Naive thymus-derived CD4-positive, alpha-beta T cell (primary cell): Measurements from ENCODE around the gene MRPL34. TPM values are rescaled to one million over a fixed set of nuclear protein-coding genes. Genes with fewer than 3 reads are reported as not detected.

Experiments
- ATAC-seq: fragments of 150-1000 bp; cut with Tn5 transposase; 2 replicates; pipeline ENCODE4 v1.10.0; 2021; ENCODE audit warnings: mild to moderate bottlenecking, moderate library complexity
- CTCF ChIA-PET: fragments of 350-600 bp; sonication (Branson Sonifier 250); formaldehyde crosslinking; loops from one replicate; lab custom pipeline; 2021; ENCODE audit warnings: antibody characterized with exemption; lab: Charles Lee
- POLR2A ChIA-PET: fragments of 350-600 bp; sonication (Branson Sonifier 250); formaldehyde crosslinking; loops from one replicate; lab custom pipeline; 2021; ENCODE audit warnings: antibody characterized with exemption, inconsistent platforms; lab: Charles Lee
- DNase-seq, 9 donors: peaks; one replicate each; pipeline versions ENCODE4 v3.0.0 to v3.0.0-alpha.2; 2020 to 2022; ENCODE audit warnings: mixed read lengths in 1 of 9
- H3K27ac ChIP-seq: one replicate; pipeline ENCODE4 v1.7.0; 2013; ENCODE audit warnings: mild to moderate bottlenecking, low read depth, low read length, moderate library complexity
- H3K27me3 ChIP-seq, 2 donors: one replicate each; pipeline ENCODE4 v1.7.0; 2013; ENCODE audit warnings: low read length in 2 of 2, mild to moderate bottlenecking in 2 of 2, moderate library complexity in 2 of 2; ENCODE audit not compliant: control insufficient read depth in 2 of 2, insufficient read depth in 2 of 2
- H3K36me3 ChIP-seq, 3 experiments: 1 replicate in 2 of 3; 2 replicates in 1 of 3; pipeline ENCODE4 v1.7.0; 2013; ENCODE audit warnings: low read length in 3 of 3, mild to moderate bottlenecking in 3 of 3, moderate library complexity in 1 of 3; ENCODE audit not compliant: insufficient read depth in 3 of 3, control insufficient read depth in 2 of 3
- H3K4me1 ChIP-seq, 2 donors: one replicate each; pipeline ENCODE4 v1.7.0; 2013; ENCODE audit warnings: low read length in 2 of 2, mild to moderate bottlenecking in 2 of 2, moderate library complexity in 1 of 2; ENCODE audit not compliant: control insufficient read depth in 2 of 2, insufficient read depth in 2 of 2
- H3K4me3 ChIP-seq: 2 replicates; pipeline ENCODE4 v1.7.0; 2013; ENCODE audit warnings: mild to moderate bottlenecking, low read length
- H3K9me3 ChIP-seq, 3 experiments: 1 replicate in 2 of 3; 2 replicates in 1 of 3; pipeline ENCODE4 v1.7.0; 2013; ENCODE audit warnings: low read length in 3 of 3; ENCODE audit not compliant: control insufficient read depth in 2 of 3
- H3K27ac Mint-ChIP-seq, 9 donors: one replicate each; pipeline ENCODE4 v1.8.0; 2020 to 2022; ENCODE audit warnings: mixed read lengths in 9 of 9, mild to moderate bottlenecking in 8 of 9, moderate library complexity in 5 of 9, inconsistent platforms in 2 of 9
- H3K27me3 Mint-ChIP-seq, 5 donors: one replicate each; pipeline ENCODE4 v1.8.0; 2021 to 2022; ENCODE audit warnings: mixed read lengths in 5 of 5, mild to moderate bottlenecking in 1 of 5
- H3K36me3 Mint-ChIP-seq, 5 donors: one replicate each; pipeline ENCODE4 v1.8.0; 2020 to 2022; ENCODE audit warnings: mixed read lengths in 5 of 5, mild to moderate bottlenecking in 3 of 5, inconsistent platforms in 1 of 5
- H3K4me1 Mint-ChIP-seq, 7 donors: one replicate each; pipeline ENCODE4 v1.8.0; 2020 to 2022; ENCODE audit warnings: mixed read lengths in 7 of 7, mild to moderate bottlenecking in 3 of 7, inconsistent platforms in 1 of 7
- H3K4me3 Mint-ChIP-seq, 10 donors: one replicate each; pipeline ENCODE4 v1.8.0; 2020 to 2022; ENCODE audit warnings: mild to moderate bottlenecking in 10 of 10, mixed read lengths in 10 of 10, moderate library complexity in 6 of 10, inconsistent platforms in 2 of 10
- H3K9me3 Mint-ChIP-seq, 11 donors: one replicate each; pipeline ENCODE4 v1.8.0; 2020 to 2022; ENCODE audit warnings: mixed read lengths in 11 of 11, mild to moderate bottlenecking in 4 of 11, inconsistent platforms in 1 of 11, moderate library complexity in 1 of 11
- intact Hi-C, 2 donors: fragments of 100-400 bp; cut with micrococcal nuclease; formaldehyde crosslinking; loops; one replicate each; pipeline ENCODE4 v1.15.1; 2023
- polyA plus RNA-seq, 2 donors: library from polyadenylated mRNA; unstranded; fragments of 300-500 nt; fragmentation: Illumina TruSeq; gene quantifications; one replicate each; pipeline ENCODE4 v1.2.3, GENCODE V29; 2021
- total RNA-seq, 6 experiments: library from RNA in 5 of 6; stranded (reverse) in 5 of 6; gene quantifications; 1 replicate in 5 of 6; 2 replicates in 1 of 6; pipeline ENCODE4 v1.2.3 and lab custom pipeline; 2021 to 2026

Gene MRPL34
- total and polyA plus RNA-seq, 7 experiments from 2014 or later: 37.0 to 217 (median 74.1) TPM

DNA sequence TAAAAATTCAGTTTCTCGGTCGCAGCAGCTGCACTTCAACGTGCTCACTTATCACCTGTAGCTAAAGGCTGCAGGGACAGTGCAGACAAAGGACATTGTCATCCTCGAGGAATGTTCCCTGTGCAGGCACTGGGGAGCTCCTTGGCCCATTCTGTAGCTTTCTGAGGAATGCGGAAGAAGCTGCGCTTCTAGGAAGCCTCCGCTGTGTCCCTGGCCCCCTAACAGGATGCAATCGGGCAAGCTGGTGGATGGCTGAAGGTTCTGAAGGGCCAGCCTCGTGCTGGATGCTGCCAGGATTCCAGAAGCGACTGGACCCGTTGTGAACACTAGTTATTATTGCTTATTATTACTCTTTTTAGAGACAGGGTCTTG lies 20.9 kb downstream of the MRPL34 start:
- H3K27ac Mint-ChIP-seq: no peak overlapping the region
- H3K9me3 Mint-ChIP-seq: peaks cover 0 to 1% (median 0%) of the 10 kb centered on the region in 11 donors
- H3K36me3 Mint-ChIP-seq: peaks cover 0 to 16% (median 0%) of the 10 kb centered on the region in 5 donors
- no peaks in the 10 kb centered on the region for H3K27me3 ChIP-seq
- no peaks in the 10 kb centered on the region for H3K9me3 ChIP-seq
- CTCF ChIA-PET: interaction anchor here (0.9 to 1.7 kb wide), 2 partner anchors 17 to 34 kb away, joined by 3 to 5 read pairs; partner anchors contain the start of gene DDA1
- H3K4me3 Mint-ChIP-seq: peak overlapping the region in 5 of 10 donors; percentile 3 to 85 (median 51)
- POLR2A ChIA-PET: interaction anchor here (0.6 to 6.6 kb wide), 4 partner anchors 10 to 60 kb away, joined by 3 to 36 read pairs (median 6); partner anchors contain the start of gene DDA1
- peaks cover 12 to 23% (median 16%) of the 10 kb centered on the region in 7 donors for H3K4me1 Mint-ChIP-seq
- peaks cover 0 to 14% (median 0%) of the 10 kb centered on the region in 3 experiments for H3K36me3 ChIP-seq
- peaks cover 0 to 12% (median 0%) of the 10 kb centered on the region in 5 donors for H3K27me3 Mint-ChIP-seq
- no peak for DNase-seq
- peaks cover 6 to 7% of the 10 kb centered on the region in 2 donors for H3K4me1 ChIP-seq
- no peak for ATAC-seq
- H3K27ac ChIP-seq: no peak overlapping the region
- no peak overlapping the region for H3K4me3 ChIP-seq
- intact Hi-C loops: no loop called here

DNA sequence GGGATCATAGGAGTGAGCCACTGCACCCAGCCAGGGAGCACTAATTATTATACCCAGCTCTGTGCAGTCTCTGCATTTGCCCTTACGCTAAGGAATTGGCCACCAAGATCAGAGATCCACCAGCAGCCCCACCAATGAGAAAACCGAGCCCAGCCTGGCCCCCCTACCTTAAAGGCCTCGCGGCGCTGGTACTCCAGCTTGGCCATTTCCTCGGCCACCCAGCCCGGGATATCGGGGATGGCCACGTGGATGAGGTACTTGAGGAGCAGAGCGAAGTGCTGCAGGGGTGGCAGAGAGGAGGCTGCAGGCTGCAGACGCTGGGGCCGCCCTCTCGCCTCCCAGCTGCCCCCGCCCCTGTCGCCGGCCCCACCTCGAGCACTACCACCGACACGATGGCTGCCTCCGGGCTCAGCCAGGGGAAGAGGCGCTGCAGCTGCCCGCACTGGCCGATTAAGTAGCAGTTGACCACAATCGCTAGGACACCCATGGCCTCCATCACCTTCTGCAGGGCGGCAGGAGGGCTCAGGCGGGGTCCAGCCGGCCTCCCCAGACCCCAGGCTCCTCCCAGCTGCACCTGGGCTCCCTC lies 21.5 kb downstream of the MRPL34 start:
- Histone ChIP-seq H3K36me3 (peaks cover 0 to 8% (median 0%) of the 10 kb centered on the region in 3 experiments), H3K9me3 (no peaks in the 10 kb centered on the region), H3K4me1 (peaks cover 6 to 7% of the 10 kb centered on the region in 2 donors), H3K4me3 (no peak overlapping the region), H3K27ac (no peak overlapping the region), H3K27me3 (no peaks in the 10 kb centered on the region)
- CTCF ChIA-PET: interaction anchor here (0.9 to 1.7 kb wide), 2 partner anchors 17 to 35 kb away, joined by 3 to 5 read pairs; partner anchors contain the start of gene DDA1
- Mint-ChIP-seq H3K4me3 (peak overlapping the region in 6 of 10 donors; percentile 18 to 85 (median 47)), H3K27ac (peak overlapping the region in 2 of 9 donors; percentile 22 to 55), H3K36me3 (peaks cover 0 to 16% (median 0%) of the 10 kb centered on the region in 5 donors), H3K27me3 (peaks cover 0 to 12% (median 0%) of the 10 kb centered on the region in 5 donors), H3K4me1 (peaks cover 10 to 23% (median 16%) of the 10 kb centered on the region in 7 donors), H3K9me3 (peaks cover 0 to 1% (median 0%) of the 10 kb centered on the region in 11 donors)
- DNase-seq (no peak), ATAC-seq (no peak)
- POLR2A ChIA-PET: interaction anchor here (0.6 to 6.6 kb wide), 3 partner anchors 10 to 60 kb away, joined by 3 to 36 read pairs (median 4); partner anchors contain the start of gene DDA1
- intact Hi-C loops: no loop called here

DNA sequence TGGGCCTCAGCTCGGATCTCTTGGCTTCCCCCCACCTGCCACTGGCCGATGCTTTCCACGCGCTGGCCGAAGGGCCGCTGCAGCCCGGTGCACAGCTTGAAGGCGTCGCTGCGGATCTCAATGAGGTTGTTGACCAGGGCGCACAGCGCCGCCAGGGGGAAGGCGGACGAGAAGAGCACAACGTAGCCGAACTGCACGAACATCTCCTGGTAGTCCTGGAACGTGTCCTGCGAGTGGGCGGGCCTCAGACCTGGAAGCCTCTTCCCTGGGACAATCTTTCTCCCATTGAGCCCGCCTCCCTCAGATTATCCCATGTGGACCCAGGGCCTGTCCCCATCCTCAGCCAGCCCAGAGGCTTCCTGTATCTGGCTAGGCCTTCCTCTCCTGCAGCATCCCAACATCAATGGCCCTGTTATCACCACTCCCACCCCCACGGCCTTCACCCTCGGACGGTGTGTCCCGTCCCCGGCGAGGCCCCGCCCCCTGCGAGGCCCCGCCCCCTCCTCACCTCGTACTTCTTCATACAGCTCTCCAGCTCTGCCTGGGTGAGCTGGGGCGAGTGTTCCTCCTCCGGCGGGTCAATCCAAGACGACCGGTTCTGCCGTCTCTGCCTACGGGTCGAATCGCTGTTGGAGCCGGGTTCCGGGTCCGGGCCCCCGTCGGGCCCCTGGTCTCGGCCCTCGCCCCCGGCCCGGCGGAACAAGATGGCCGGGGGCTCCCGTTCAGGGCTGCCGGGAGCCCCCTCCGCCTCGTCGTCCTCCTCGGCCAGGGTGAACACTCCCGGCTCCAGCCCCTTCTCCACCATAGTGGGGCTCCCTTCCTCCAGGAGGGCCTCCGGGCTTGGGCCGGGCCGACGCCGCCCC lies 22.2 kb downstream of the MRPL34 start:
- Histone ChIP-seq H3K9me3 (no peaks in the 10 kb centered on the region), H3K36me3 (peaks cover 0 to 4% (median 0%) of the 10 kb centered on the region in 3 experiments), H3K4me3 (peak overlapping the region; percentile 71), H3K27ac (peak overlapping the region; percentile 84), H3K4me1 (peaks cover 6 to 7% of the 10 kb centered on the region in 2 donors), H3K27me3 (no peaks in the 10 kb centered on the region)
- DNase-seq: peak in 8 of 9 donors; percentile 35 to 61 (median 50)
- CTCF ChIA-PET: interaction anchor here (0.6 to 1.7 kb wide), 2 partner anchors 14 to 36 kb away, joined by 3 to 4 read pairs; no protein-coding TSS in a partner anchor
- Mint-ChIP-seq H3K27me3 (peaks cover 0 to 12% (median 0%) of the 10 kb centered on the region in 5 donors), H3K4me3 (peak overlapping the region; percentile 71 to 85 (median 81)), H3K9me3 (peaks cover 0 to 3% (median 0%) of the 10 kb centered on the region in 11 donors), H3K36me3 (peaks cover 0 to 16% (median 3%) of the 10 kb centered on the region in 5 donors), H3K27ac (peak overlapping the region in 7 of 9 donors; percentile 48 to 84 (median 76)), H3K4me1 (peaks cover 7 to 28% (median 15%) of the 10 kb centered on the region in 7 donors)
- ATAC-seq: peak; percentile 79
- intact Hi-C loops: loop anchor here in 1 of 2 donors (1.0 to 2.0 kb wide), 5 partner anchors 9 to 36 kb away; partner anchors contain the start of genes DDA1, GTPBP3 and MRPL34
- POLR2A ChIA-PET: interaction anchor here (0.7 to 6.6 kb wide), 5 partner anchors 11 to 102 kb away, joined by 3 to 36 read pairs (median 5); partner anchors contain the start of genes DDA1 and MRPL34

DNA sequence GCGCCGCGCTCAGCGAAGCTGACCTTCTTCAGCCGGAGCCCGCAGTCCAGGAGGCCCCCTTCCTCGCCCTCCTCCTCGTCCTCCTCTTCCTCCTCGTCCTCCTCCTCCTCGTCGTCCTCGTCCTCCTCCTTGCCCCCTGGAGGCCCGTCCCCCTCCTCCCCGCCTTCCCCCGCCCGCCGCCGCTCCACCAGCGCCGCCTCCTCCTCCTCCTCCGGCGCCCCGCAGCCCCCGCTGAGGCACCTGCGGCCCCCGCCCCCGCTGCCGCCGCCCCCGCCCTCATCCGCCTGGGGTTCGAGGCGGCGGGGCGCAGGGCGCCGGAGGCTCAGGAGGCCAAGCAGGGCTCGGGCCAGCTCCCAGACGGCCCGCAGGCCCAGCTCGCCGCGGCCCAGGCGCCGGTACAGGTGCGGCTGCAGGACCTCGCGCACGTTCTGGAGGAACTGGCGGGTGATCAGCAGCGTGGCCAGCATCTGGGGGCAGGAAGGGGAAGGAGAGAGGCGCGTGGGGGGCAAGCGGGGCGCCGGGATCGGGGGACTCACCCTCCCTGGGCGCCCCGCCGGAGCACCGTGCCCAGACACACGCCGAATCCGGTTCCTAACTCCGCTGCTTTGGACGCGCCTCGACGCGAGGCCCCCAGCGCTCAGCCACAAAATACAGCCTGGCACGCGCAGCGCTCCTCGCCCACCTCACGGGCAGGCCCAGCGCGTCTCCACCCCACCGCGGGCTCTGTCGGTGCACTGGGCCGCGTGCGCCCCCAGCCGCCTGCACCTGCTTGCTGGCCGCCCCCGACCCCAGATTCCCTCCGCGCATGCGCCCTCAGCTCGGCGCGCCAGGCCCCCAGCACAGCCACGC lies 23.1 kb downstream of the MRPL34 start:
- Histone ChIP-seq H3K36me3 (peaks cover 0 to 4% (median 0%) of the 10 kb centered on the region in 3 experiments), H3K27ac (peak overlapping the region; percentile 84), H3K4me3 (peak overlapping the region; percentile 71), H3K9me3 (no peaks in the 10 kb centered on the region), H3K27me3 (no peaks in the 10 kb centered on the region), H3K4me1 (peaks cover 6 to 9% of the 10 kb centered on the region in 2 donors)
- CTCF ChIA-PET: interaction anchor here (0.6 kb wide), 1 partner anchor 14 kb away, joined by 4 read pairs; no protein-coding TSS in a partner anchor
- ATAC-seq (peak; percentile 38), DNase-seq (peak in 5 of 9 donors; percentile 37 to 50 (median 43))
- peaks cover 0 to 17% (median 3%) of the 10 kb centered on the region in 5 donors for H3K36me3 Mint-ChIP-seq
- peak overlapping the region in 3 of 9 donors; percentile 39 to 74 (median 52) for H3K27ac Mint-ChIP-seq
- H3K27me3 Mint-ChIP-seq: peaks cover 0 to 12% (median 0%) of the 10 kb centered on the region in 5 donors
- H3K9me3 Mint-ChIP-seq: peaks cover 0 to 3% (median 0%) of the 10 kb centered on the region in 11 donors
- peaks cover 11 to 31% (median 19%) of the 10 kb centered on the region in 7 donors for H3K4me1 Mint-ChIP-seq
- POLR2A ChIA-PET: interaction anchor here (0.6 to 1.9 kb wide), 6 partner anchors 20 to 102 kb away, joined by 3 to 17 read pairs (median 4); partner anchors contain the start of genes DDA1 and MRPL34
- intact Hi-C loops: loop anchor here in 1 of 2 donors (1.0 to 2.0 kb wide), 5 partner anchors 9 to 36 kb away; partner anchors contain the start of genes DDA1, GTPBP3 and MRPL34
- peak overlapping the region; percentile 48 to 85 (median 72) for H3K4me3 Mint-ChIP-seq

DNA sequence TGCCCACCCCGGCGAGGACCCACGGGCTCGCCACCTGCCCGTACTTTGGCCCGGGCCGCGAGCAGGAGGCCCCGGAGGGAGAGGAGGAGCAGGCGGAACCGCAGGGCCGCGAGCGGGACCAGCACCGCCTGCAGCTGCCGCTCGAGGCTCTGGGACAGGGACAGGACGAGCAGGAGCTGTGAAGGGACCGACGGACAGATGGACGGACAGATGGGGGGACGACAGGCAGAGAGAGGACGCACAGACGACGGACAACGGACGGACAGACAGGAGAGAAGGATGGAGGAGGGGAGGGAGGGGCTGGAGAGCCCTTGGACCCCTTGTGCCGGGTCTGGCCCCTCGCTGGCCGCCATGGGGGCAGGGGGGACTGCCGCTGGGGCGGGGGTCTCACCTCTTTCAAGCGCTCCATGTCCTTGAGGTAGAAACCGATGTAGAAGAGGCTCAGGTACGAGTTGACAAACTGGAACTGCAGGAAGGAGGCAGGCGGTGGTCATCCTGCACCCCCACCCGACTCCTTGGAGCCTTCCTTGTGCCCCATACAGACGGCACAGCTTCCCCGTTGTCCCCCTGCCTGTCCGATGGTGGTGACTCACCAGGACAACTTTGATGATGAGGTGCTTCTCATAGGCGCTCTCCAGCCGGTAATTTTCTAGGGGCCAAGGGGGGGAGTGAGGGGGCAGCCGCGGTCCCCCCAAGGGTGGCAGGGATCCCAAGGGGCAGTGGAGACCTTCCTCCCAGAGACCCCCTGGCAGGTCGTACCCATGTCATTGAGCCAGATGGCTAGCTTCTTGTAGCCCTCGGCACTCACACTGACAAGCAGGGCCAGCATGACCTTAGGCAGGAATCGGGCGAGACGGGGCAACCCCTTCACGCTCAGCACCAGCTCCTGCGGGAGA lies 23.9 kb downstream of the MRPL34 start:
- ChIA-PET CTCF (interaction anchor here (0.6 kb wide), 1 partner anchor 132 kb away, joined by 3 read pairs; no protein-coding TSS in a partner anchor), POLR2A (interaction anchor here (0.5 to 1.9 kb wide), 7 partner anchors 10 to 420 kb away, joined by 3 to 17 read pairs (median 3); partner anchors contain the start of genes DDA1 and MRPL34)
- Mint-ChIP-seq H3K36me3 (peaks cover 0 to 20% (median 3%) of the 10 kb centered on the region in 5 donors), H3K9me3 (peaks cover 0 to 3% (median 0%) of the 10 kb centered on the region in 11 donors), H3K4me3 (peak overlapping the region; percentile 18 to 85 (median 68)), H3K4me1 (peaks cover 17 to 36% (median 22%) of the 10 kb centered on the region in 7 donors), H3K27ac (peak overlapping the region in 2 of 9 donors; percentile 12 to 19), H3K27me3 (peaks cover 0 to 12% (median 0%) of the 10 kb centered on the region in 5 donors)
- ATAC-seq (no peak), DNase-seq (no peak)
- no peaks in the 10 kb centered on the region for H3K9me3 ChIP-seq
- no peaks in the 10 kb centered on the region for H3K27me3 ChIP-seq
- peak overlapping the region; percentile 84 for H3K27ac ChIP-seq
- H3K4me3 ChIP-seq: peak overlapping the region; percentile 33
- intact Hi-C loops: loop anchor here in 1 of 2 donors (2.0 kb wide), 1 partner anchor 17 kb away; no protein-coding TSS in a partner anchor
- peaks cover 11 to 13% of the 10 kb centered on the region in 2 donors for H3K4me1 ChIP-seq
- peaks cover 0 to 4% (median 0%) of the 10 kb centered on the region in 3 experiments for H3K36me3 ChIP-seq
